ENCODE results near the gene CENPS. TPM values are rescaled to one million over a fixed set of nuclear protein-coding genes. Genes with fewer than 3 reads are reported as not detected.

CENPS gene
- total and polyA plus RNA-seq, 2 donors from 2014 or later, result 21.9 to 45.1 TPM

DNA sequence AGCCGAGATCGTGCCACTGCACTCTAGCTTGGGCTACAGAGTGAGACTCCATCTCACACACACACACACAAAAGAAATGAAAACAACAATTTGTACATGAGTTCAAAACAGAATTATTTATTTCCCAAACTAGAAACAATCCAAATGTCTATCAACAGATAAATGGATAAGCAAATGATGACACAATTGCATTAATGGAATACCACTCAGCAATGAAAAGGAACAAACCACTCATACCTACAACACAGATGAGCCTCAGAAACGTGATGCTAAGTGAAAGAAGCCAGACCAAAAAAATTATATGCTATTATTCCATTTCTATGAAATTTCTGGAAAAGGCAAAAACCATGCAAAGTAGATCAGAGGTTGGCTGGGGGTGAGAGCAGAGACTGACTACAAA is 33.4 kb upstream of the CENPS start:
- Histone ChIP-seq H3K36me3 (ENCODE audit: control insufficient read depth in 2 of 3, insufficient read depth in 3 of 3, low read length in 3 of 3) (peaks cover 0 to 4% (median 0%) of the 10 kb centered on the region in 3 donors), H3K27ac (ENCODE audit: low read depth in 2 of 2, low read length in 2 of 2) (no peak overlapping the region), H3K4me3 (ENCODE audit: low read length in 3 of 3) (no peak overlapping the region), H3K4me1 (ENCODE audit: control insufficient read depth in 2 of 3, insufficient read depth in 2 of 3, low read depth in 1 of 3, low read length in 3 of 3) (peaks cover 0 to 9% (median 5%) of the 10 kb centered on the region in 3 donors), H3K27me3 (ENCODE audit: control insufficient read depth, insufficient read depth, low read length) (no peaks in the 10 kb centered on the region), H3K9ac (ENCODE audit: low read length in 3 of 3) (no peak overlapping the region), H3K9me3 (ENCODE audit: control insufficient read depth in 2 of 3, insufficient read depth in 1 of 3, low read length in 3 of 3) (no peaks in the 10 kb centered on the region)
- TF ChIP-seq, protein P1, sequence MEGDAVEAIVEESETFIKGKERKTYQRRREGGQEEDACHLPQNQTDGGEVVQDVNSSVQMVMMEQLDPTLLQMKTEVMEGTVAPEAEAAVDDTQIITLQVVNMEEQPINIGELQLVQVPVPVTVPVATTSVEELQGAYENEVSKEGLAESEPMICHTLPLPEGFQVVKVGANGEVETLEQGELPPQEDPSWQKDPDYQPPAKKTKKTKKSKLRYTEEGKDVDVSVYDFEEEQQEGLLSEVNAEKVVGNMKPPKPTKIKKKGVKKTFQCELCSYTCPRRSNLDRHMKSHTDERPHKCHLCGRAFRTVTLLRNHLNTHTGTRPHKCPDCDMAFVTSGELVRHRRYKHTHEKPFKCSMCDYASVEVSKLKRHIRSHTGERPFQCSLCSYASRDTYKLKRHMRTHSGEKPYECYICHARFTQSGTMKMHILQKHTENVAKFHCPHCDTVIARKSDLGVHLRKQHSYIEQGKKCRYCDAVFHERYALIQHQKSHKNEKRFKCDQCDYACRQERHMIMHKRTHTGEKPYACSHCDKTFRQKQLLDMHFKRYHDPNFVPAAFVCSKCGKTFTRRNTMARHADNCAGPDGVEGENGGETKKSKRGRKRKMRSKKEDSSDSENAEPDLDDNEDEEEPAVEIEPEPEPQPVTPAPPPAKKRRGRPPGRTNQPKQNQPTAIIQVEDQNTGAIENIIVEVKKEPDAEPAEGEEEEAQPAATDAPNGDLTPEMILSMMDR (IDR thresholded peaks at IDR 0.05; ENCODE audit: borderline replicate concordance, extremely low read depth, insufficient read depth), result no peak
- intact Hi-C loops (cut with DNase I), result no loop called here
- no peak for FAIRE-seq
- no peak for DNase-seq

DNA sequence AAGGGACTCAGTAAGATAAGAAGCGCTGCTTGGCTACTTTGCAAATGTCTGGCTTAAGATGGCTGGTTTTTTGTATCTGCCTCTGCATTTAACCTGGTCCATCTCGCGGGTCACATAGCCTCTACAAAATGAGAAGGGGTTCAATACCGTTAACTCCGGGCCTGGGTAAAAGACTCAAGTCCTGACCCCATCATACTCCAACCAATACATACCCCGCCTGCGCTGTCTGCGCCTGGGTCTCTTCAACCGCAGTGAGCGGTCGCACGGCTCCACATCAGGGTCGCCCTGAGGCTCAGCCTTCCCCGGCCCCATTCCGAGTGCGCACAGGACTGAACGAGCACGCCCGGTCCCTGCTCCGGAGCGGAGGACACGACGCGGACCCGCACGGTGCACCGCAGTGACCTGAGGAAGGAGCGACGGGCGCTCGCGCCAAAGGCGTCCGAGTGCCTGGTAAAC is 31.9 kb upstream of the CENPS start:
- H3K27ac ChIP-seq (ENCODE audit: low read depth in 2 of 2, low read length in 2 of 2), result no peak overlapping the region
- H3K4me1 ChIP-seq (ENCODE audit: control insufficient read depth in 2 of 3, insufficient read depth in 2 of 3, low read depth in 1 of 3, low read length in 3 of 3), result peaks cover 0 to 9% (median 5%) of the 10 kb centered on the region in 3 donors
- H3K9ac ChIP-seq (ENCODE audit: low read length in 3 of 3), result peak overlapping the region; percentile 26 to 63 (median 58)
- intact Hi-C loops (cut with DNase I), result no loop called here
- DNase-seq, result no peak
- H3K4me3 ChIP-seq (ENCODE audit: low read length in 3 of 3), result peak overlapping the region; percentile 73 to 87 (median 78)
- no peaks in the 10 kb centered on the region for H3K27me3 ChIP-seq (ENCODE audit: control insufficient read depth, insufficient read depth, low read length)
- no peaks in the 10 kb centered on the region for H3K9me3 ChIP-seq (ENCODE audit: control insufficient read depth in 2 of 3, insufficient read depth in 1 of 3, low read length in 3 of 3)
- H3K36me3 ChIP-seq (ENCODE audit: control insufficient read depth in 2 of 3, insufficient read depth in 3 of 3, low read length in 3 of 3), result peaks cover 2 to 10% (median 2%) of the 10 kb centered on the region in 3 donors
- TF ChIP-seq, protein P1 (IDR thresholded peaks at IDR 0.05; ENCODE audit: borderline replicate concordance, extremely low read depth, insufficient read depth), result no peak
- FAIRE-seq, result no peak

DNA sequence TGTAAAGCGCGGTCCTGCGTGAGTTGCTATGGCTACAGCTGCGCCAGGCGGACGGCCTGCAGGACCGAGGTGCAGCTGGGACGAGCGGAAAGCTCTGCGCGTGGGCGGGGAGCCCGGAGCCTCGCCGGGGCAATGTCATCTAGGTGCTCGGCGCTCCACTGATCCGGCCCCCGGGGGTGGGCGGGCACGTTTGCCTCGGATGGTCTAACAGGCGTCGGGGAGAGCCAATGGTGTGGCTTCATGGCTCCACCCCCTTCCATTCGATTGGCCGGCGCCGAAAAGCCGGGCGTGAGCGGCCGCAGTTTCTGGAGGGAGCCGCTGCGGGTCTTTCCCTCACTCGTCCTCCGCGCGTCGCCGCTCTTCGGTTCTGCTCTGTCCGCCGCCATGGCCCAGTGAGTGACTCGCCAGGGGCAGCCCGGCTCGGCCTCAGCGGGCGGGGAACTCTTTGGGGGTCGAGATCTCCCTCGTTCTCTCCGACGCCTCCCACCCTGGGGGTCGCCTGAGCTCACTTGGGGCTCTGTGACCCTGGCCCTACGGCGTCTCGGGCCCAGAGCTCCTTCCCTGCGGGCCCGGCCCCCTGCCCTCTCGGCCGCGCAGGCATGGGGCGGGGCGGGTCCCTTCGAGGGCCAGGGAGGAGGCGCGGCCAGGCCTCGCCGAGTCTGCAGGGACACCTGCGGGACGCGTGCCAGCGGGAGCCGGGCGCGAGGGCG is 31.3 kb upstream of the CENPS start, which contains the start of gene PGD:
Gene PGD, plus strand, starts transcription at position 331 of the 710 bp plus-strand sequence. Its CDS starts 54 bp downstream, at position 385.
- peaks cover 0 to 9% (median 5%) of the 10 kb centered on the region in 3 donors for H3K4me1 ChIP-seq (ENCODE audit: control insufficient read depth in 2 of 3, insufficient read depth in 2 of 3, low read depth in 1 of 3, low read length in 3 of 3)
- DNase-seq (peak; percentile 98 to 99 (median 99)), FAIRE-seq (peak; percentile 30)
- peak within 1 kb of the TSS; percentile 33 to 73 (median 69) for H3K9ac ChIP-seq (ENCODE audit: low read length in 3 of 3)
- H3K4me3 ChIP-seq (ENCODE audit: low read length in 3 of 3), result peak within 1 kb of the TSS; percentile 78 to 87 (median 80)
- TF ChIP-seq, protein P1 (IDR thresholded peaks at IDR 0.05; ENCODE audit: borderline replicate concordance, extremely low read depth, insufficient read depth), result no peak
- intact Hi-C loops (cut with DNase I), result no loop called here
- H3K9me3 ChIP-seq (ENCODE audit: control insufficient read depth in 2 of 3, insufficient read depth in 1 of 3, low read length in 3 of 3), result no peaks in the 10 kb centered on the region
- peaks cover 5 to 15% (median 6%) of the 10 kb centered on the region in 3 donors for H3K36me3 ChIP-seq (ENCODE audit: control insufficient read depth in 2 of 3, insufficient read depth in 3 of 3, low read length in 3 of 3)
- no peaks in the 10 kb centered on the region for H3K27me3 ChIP-seq (ENCODE audit: control insufficient read depth, insufficient read depth, low read length)
- H3K27ac ChIP-seq (ENCODE audit: low read depth in 2 of 2, low read length in 2 of 2), result peak within 1 kb of the TSS; percentile 81 to 82

Data from kidney (tissue), 14 donors.